K562 (cell line): ENCODE measurements around the gene TLR5. TPM values are rescaled to one million over a fixed set of nuclear protein-coding genes. Genes with fewer than 3 reads are reported as not detected.

ENCODE experiments used
- CTCF ChIP-seq, 3 experiments: IDR thresholded peaks in 2 of 3; conservative IDR thresholded peaks in 1 of 3; 2 replicates each; pipeline ENCODE4 v1.5.1; 2011 to 2012; ENCODE audit warnings: low read length in 3 of 3, mild to moderate bottlenecking in 3 of 3, control low read depth in 2 of 3, improper control_type of control experiment in 1 of 3, inconsistent platforms in 1 of 3, low read depth in 1 of 3, mixed read lengths in 1 of 3, moderate library complexity in 1 of 3; ENCODE audit not compliant: insufficient read depth in 2 of 3
- ETS1 ChIP-seq: conservative IDR thresholded peaks from 2 replicates; pipeline ENCODE4 v1.6.1; 2011; ENCODE audit warnings: low read depth, mild to moderate bottlenecking, low read length; ENCODE audit not compliant: control insufficient read depth
- GMEB1 ChIP-seq: fragments of 250-450 bp; sonication (Bioruptor Pico); IDR thresholded peaks from 2 replicates; pipeline ENCODE4 v1.4.0; 2020; ENCODE audit warnings: mild to moderate bottlenecking
- HDAC6 ChIP-seq: IDR thresholded peaks from 2 replicates; pipeline ENCODE4 v1.6.1; 2012; ENCODE audit warnings: low read depth, mild to moderate bottlenecking, control low read depth, inconsistent platforms, low read length, moderate library complexity
- HMG20A ChIP-seq: fragments of 450-650 bp; formaldehyde crosslinking; conservative IDR thresholded peaks from 2 replicates; pipeline ENCODE4 v1.4.0; 2020; ENCODE audit warnings: mild to moderate bottlenecking, mixed read lengths
- MEF2D ChIP-seq: conservative IDR thresholded peaks from 2 replicates; pipeline ENCODE4 v1.6.1; 2016; ENCODE audit warnings: low read depth, missing genetic modification characterization, missing compliant biosample characterization
- MEIS2 ChIP-seq: fragments of 450-650 bp; IDR thresholded peaks from 2 replicates; pipeline ENCODE4 v1.6.1; 2014; ENCODE audit warnings: mild to moderate bottlenecking; ENCODE audit not compliant: partially characterized antibody
- PATZ1 ChIP-seq: fragments of 250-450 bp; sonication (Bioruptor Pico); IDR thresholded peaks from 2 replicates; pipeline ENCODE4 v1.5.0; 2020; ENCODE audit warnings: mild to moderate bottlenecking, borderline replicate concordance
- PBX2 ChIP-seq, 2 experiments: IDR thresholded peaks in 1 of 2; conservative IDR thresholded peaks in 1 of 2; 2 replicates each; pipeline ENCODE4 v1.6.1; 2016; ENCODE audit warnings: low read depth in 2 of 2, mild to moderate bottlenecking in 1 of 2, missing compliant biosample characterization in 1 of 2, missing genetic modification characterization in 1 of 2, moderate library complexity in 1 of 2
- PTTG1 ChIP-seq: fragments of 450-650 bp; IDR thresholded peaks from 2 replicates; pipeline ENCODE4 v1.6.1; 2016; ENCODE audit warnings: low read depth, mild to moderate bottlenecking, missing genetic modification characterization, missing compliant biosample characterization
- THAP12 ChIP-seq: fragments of 250-450 bp; sonication (Bioruptor Pico); IDR thresholded peaks from 2 replicates; pipeline ENCODE4 v1.9.0; 2021; ENCODE audit warnings: mild to moderate bottlenecking, inconsistent platforms
- ZC3H4 ChIP-seq: sonication (generic); formaldehyde crosslinking; IDR thresholded peaks from 2 replicates; pipeline ENCODE4 v1.9.0; 2021; ENCODE audit warnings: missing genetic modification reagents, borderline replicate concordance
- ZNF695 ChIP-seq: fragments of 450-650 bp; formaldehyde crosslinking; IDR thresholded peaks from 2 replicates; pipeline ENCODE4 v1.4.0; 2020; ENCODE audit warnings: mild to moderate bottlenecking, moderate library complexity
- polyA plus RNA-seq, 8 experiments: library from polyadenylated mRNA; depleted of rRNA in 4 of 8; stranded (reverse) in 5 of 8; unstranded in 3 of 8; fragments of >200 nt; fragmentation: Nextera tagmentation in 2 of 8; fragmentation: Illumina TruSeq in 1 of 8; extraction: Ambion mirVana in 2 of 8; extraction: Trizol in 1 of 8; gene quantifications; 2 replicates each; pipeline versions ENCODE4 v1.2.1 to v1.2.3, GENCODE V29; 2011 to 2014; ENCODE audit warnings: inconsistent platforms in 1 of 8, missing spikeins in 1 of 8
- total RNA-seq, 7 experiments: library from RNA; depleted of rRNA in 6 of 7; stranded (reverse); fragments of >200 nt in 6 of 7; fragmentation: Illumina TruSeq in 2 of 7; extraction: Trizol in 2 of 7; gene quantifications; 2 replicates each; pipeline versions ENCODE4 v1.2.1 to v1.2.3, GENCODE V29; 2011 to 2021; ENCODE audit warnings: low replicate concordance in 1 of 7

The TLR5 gene
- total and polyA plus RNA-seq, 9 of the 15 experiments (the other 6 are each of a cell fraction or from before 2014, with no cell fraction given): 0.93 to 7.4 (median 1.9) TPM

- TF ChIP-seq CTCF (IDR thresholded peaks at IDR 0.05 in 2 of 3, conservative IDR thresholded peaks at IDR 0.05 in 1 of 3; ENCODE audit: insufficient read depth in 2 of 3, low read depth in 1 of 3, low read length in 3 of 3) (peak; percentile 85 to 94 (median 93)), ETS1 (0 out of 2 replicates have a peak, but pooled peaks have one; percentile 50), PATZ1 (CRISPR knock-in tag) (no peak), MEF2D (tag) (no peak), HDAC6 (no peak), ZC3H4 (CRISPR knock-in tag) (no peak; the same call in 1 of the 2 replicates), GMEB1 (CRISPR knock-in tag) (no peak), ZNF695 (CRISPR knock-in tag) (no peak), THAP12 (no peak), MEIS2 (no peak), PBX2 (CRISPR knock-in tag; IDR thresholded peaks at IDR 0.05; ENCODE audit: low read depth) (no peak), PBX2 (tag; conservative IDR thresholded peaks at IDR 0.05; ENCODE audit: low read depth) (no peak), HMG20A (CRISPR knock-in tag) (no peak), PTTG1 (tag) (no peak)
Observed at GRCh38 chr1:223129229-223129901, 13.7 kb downstream of the TLR5 start (continued).
